GM12878 (cell line): ENCODE measurements around the gene RXFP4.
A peak's percentile ranks its signal among the peaks of the same experiment; 100 is the strongest.

Source experiments
- ATF3 ChIP-seq: IDR thresholded peaks from 2 replicates; pipeline ENCODE4 v1.6.1; 2011; ENCODE audit warnings: low read depth, mild to moderate bottlenecking, low read length, moderate library complexity, borderline replicate concordance; ENCODE audit errors: extremely low read depth
- CTCF ChIP-seq, 3 experiments: IDR thresholded peaks in 2 of 3; conservative IDR thresholded peaks in 1 of 3; 2 replicates each; pipeline ENCODE4 v1.5.1; 2011; ENCODE audit warnings: low read depth in 3 of 3, low read length in 3 of 3, mild to moderate bottlenecking in 3 of 3, control low read depth in 2 of 3, moderate library complexity in 2 of 3, inconsistent platforms in 1 of 3, mixed read lengths in 1 of 3; ENCODE audit not compliant: control insufficient read depth in 2 of 3, insufficient read depth in 1 of 3; ENCODE audit errors: extremely low read depth in 1 of 3
- EGR1 ChIP-seq, 2 experiments: IDR thresholded peaks; 1 replicate in 1 of 2; 2 replicates in 1 of 2; pipeline ENCODE4 v1.6.1; 2011 to 2012; ENCODE audit warnings: low read depth in 2 of 2, low read length in 2 of 2, borderline replicate concordance in 1 of 2, mild to moderate bottlenecking in 1 of 2, moderate library complexity in 1 of 2
- EP300 ChIP-seq, 2 experiments: fragments of 150-350 bp in 1 of 2; IDR thresholded peaks; 2 replicates each; pipeline ENCODE4 v1.6.1; 2011 to 2012; ENCODE audit warnings: low read depth in 2 of 2, low read length in 2 of 2, borderline replicate concordance in 1 of 2, improper control_type of control experiment in 1 of 2, inconsistent platforms in 1 of 2; ENCODE audit not compliant: control insufficient read depth in 1 of 2
- EZH2 ChIP-seq: IDR thresholded peaks from 2 replicates; pipeline ENCODE4 v1.6.1; 2012; ENCODE audit warnings: low read depth, mild to moderate bottlenecking, control low read depth, inconsistent platforms, low read length, borderline replicate concordance; ENCODE audit not compliant: control insufficient read depth
- MYC ChIP-seq: IDR thresholded peaks from 2 replicates; pipeline ENCODE4 v1.6.1; 2011; ENCODE audit warnings: mild to moderate bottlenecking, low read length, moderate library complexity, inconsistent platforms; ENCODE audit not compliant: insufficient read depth, insufficient replicate concordance, insufficient read length, severe bottlenecking
- PBX3 ChIP-seq: IDR thresholded peaks from 2 replicates; pipeline ENCODE4 v1.6.1; 2011; ENCODE audit warnings: mild to moderate bottlenecking, low read depth, low read length, moderate library complexity; ENCODE audit not compliant: insufficient replicate concordance
- POLR2A ChIP-seq: IDR thresholded peaks from 2 replicates; pipeline ENCODE4 v1.6.1; 2011; ENCODE audit warnings: low read depth, mild to moderate bottlenecking, low read length
- PRDM15 ChIP-seq: fragments of 450-650 bp; formaldehyde crosslinking; IDR thresholded peaks from 2 replicates; pipeline ENCODE4 v1.4.0; 2020; ENCODE audit warnings: mild to moderate bottlenecking, moderate library complexity
- RAD21 ChIP-seq: IDR thresholded peaks from 2 replicates; pipeline ENCODE4 v1.6.1; 2011; ENCODE audit warnings: mild to moderate bottlenecking, low read depth, low read length, moderate library complexity; ENCODE audit not compliant: insufficient read depth
- RBBP5 ChIP-seq: fragments of 200-600 bp; sonication (generic); conservative IDR thresholded peaks from 2 replicates; pipeline ENCODE4 v1.6.1; 2016
- SP1 ChIP-seq: IDR thresholded peaks from one replicate; pipeline ENCODE4 v1.6.1; 2011; ENCODE audit warnings: low read depth, low read length
- TARDBP ChIP-seq: IDR thresholded peaks from 2 replicates; pipeline ENCODE4 v1.6.1; 2016; ENCODE audit warnings: borderline replicate concordance

GRCh38 chr1:155911156-155912055 lies 30.0 kb upstream of the RXFP4 start, which contains the start of gene RIT1:
- TF ChIP-seq CTCF (IDR thresholded peaks at IDR 0.05 in 2 of 3, conservative IDR thresholded peaks at IDR 0.05 in 1 of 3; ENCODE audit: control insufficient read depth in 2 of 3, extremely low read depth in 1 of 3, insufficient read depth in 1 of 3, low read depth in 3 of 3, low read length in 3 of 3): no peak
- peak in 1 of 2 experiments; percentile 49; a peak in 2 of 4 replicates for TF ChIP-seq EP300 (IDR thresholded peaks at IDR 0.05; ENCODE audit: borderline replicate concordance in 1 of 2, control insufficient read depth in 1 of 2, low read depth in 2 of 2, low read length in 2 of 2)
- no peak for TF ChIP-seq ATF3
- peak; percentile 72 for TF ChIP-seq SP1
- TF ChIP-seq RAD21: 0 out of 2 replicates have a peak, but pooled peaks have one; percentile 5
- TF ChIP-seq EZH2: no peak
- no peak for TF ChIP-seq RBBP5
- TF ChIP-seq POLR2A: peak; percentile 96
- no peak for TF ChIP-seq EGR1 (IDR thresholded peaks at IDR 0.05; ENCODE audit: borderline replicate concordance in 1 of 2, low read depth in 2 of 2, low read length in 2 of 2)
- no peak for TF ChIP-seq TARDBP
- TF ChIP-seq MYC: no peak
- no peak for TF ChIP-seq PRDM15 (CRISPR knock-in tag)
- no peak for TF ChIP-seq PBX3
